ENCODE data around the gene MTHFR.

Gene MTHFR

DNA sequence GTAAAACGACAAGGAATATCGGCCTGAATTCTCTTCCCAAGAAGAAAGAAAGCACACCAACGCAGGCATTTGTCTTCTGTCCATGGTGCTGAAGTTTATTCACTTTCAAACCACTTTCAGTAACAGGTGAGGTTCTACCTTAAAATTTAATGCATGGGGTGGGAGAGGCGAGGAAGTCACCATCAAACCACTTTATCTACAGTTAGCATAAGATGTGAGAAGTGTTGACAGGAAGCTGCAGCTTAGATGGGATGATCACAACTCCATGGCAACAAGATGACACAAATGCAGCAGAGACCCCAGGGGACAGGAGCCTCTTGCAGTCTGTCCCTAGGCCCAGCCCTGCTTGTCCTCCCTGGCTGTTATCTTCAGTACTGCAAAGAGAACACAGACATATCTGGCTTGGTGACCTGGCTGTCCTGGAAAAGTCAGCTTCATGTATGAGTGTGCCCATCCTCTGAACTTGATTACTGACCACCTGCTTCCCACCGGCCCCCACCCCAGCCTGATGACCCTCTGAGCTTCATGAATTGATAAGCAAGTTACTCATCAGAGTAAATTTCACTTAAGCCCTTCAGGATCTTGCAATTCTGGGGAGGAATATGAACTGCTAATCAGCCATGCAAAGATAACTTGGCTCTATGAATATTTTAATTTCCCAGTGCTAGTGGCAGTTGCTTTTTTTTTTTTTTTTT is 40.0 kb upstream of the MTHFR start:
- TF ChIP-seq TEAD4 (IDR thresholded peaks at IDR 0.05): peak; percentile 30; the same call in 1 of the 2 replicates
- TF ChIP-seq, protein P1, sequence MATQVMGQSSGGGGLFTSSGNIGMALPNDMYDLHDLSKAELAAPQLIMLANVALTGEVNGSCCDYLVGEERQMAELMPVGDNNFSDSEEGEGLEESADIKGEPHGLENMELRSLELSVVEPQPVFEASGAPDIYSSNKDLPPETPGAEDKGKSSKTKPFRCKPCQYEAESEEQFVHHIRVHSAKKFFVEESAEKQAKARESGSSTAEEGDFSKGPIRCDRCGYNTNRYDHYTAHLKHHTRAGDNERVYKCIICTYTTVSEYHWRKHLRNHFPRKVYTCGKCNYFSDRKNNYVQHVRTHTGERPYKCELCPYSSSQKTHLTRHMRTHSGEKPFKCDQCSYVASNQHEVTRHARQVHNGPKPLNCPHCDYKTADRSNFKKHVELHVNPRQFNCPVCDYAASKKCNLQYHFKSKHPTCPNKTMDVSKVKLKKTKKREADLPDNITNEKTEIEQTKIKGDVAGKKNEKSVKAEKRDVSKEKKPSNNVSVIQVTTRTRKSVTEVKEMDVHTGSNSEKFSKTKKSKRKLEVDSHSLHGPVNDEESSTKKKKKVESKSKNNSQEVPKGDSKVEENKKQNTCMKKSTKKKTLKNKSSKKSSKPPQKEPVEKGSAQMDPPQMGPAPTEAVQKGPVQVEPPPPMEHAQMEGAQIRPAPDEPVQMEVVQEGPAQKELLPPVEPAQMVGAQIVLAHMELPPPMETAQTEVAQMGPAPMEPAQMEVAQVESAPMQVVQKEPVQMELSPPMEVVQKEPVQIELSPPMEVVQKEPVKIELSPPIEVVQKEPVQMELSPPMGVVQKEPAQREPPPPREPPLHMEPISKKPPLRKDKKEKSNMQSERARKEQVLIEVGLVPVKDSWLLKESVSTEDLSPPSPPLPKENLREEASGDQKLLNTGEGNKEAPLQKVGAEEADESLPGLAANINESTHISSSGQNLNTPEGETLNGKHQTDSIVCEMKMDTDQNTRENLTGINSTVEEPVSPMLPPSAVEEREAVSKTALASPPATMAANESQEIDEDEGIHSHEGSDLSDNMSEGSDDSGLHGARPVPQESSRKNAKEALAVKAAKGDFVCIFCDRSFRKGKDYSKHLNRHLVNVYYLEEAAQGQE (IDR thresholded peaks at IDR 0.05; ENCODE audit: low read depth): peak; percentile 91
- TF ChIP-seq ZBTB7A (IDR thresholded peaks at IDR 0.05; ENCODE audit: low read depth): no peak

DNA sequence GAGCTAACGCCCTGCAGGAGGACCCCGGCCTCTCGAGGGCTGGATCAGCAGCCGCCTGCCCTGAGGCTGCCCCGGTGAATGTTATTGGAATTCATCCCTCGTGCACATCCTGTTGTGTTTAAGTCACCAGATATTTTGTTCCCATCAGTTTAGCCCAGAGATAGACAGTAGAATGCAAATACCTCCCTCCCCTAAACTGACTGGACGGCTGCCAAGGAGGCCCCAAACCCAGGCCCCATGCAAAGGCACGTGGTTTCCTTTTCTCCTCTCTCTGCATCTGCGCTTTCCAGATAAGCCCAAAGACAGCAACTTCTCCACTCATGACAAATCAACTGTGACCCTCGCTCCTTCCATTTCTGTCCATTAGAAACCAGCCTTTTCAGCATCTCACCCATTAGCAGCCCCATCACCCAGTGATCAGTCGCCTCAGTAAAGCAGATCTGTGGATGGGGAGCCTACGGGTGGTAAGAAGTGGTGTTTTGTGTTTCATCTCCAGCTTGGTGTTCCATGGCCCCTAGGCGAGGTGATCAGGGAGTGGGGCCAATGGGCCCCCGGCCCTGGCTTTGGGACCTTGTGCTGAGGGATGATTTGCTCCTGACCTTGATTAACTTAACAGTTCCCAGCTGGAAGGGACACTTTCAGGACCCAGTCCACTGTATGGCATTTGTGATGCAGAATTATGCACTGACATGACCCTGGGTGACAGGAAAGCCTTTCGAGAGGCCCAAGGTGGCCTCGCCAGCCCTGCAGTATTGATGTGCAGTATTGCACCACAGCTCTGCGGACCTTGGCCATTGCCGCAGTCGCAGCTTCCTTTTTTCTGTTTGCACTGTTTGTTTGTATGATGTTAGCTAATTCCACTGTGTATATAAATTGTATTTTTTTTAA is 36.6 kb upstream of the MTHFR start:
- TF ChIP-seq FOXM1 (IDR thresholded peaks at IDR 0.05; ENCODE audit: borderline replicate concordance, low read depth): no peak
- TF ChIP-seq, protein P2, sequence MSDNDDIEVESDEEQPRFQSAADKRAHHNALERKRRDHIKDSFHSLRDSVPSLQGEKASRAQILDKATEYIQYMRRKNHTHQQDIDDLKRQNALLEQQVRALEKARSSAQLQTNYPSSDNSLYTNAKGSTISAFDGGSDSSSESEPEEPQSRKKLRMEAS (IDR thresholded peaks at IDR 0.05): no peak
- TF ChIP-seq CEBPB (IDR thresholded peaks at IDR 0.05): no peak
- TF ChIP-seq, protein P1 (IDR thresholded peaks at IDR 0.05; ENCODE audit: low read depth): no peak
- no peak for TF ChIP-seq TCF12 (IDR thresholded peaks at IDR 0.05; ENCODE audit: low read depth)
- no peak for TF ChIP-seq YY1 (IDR thresholded peaks at IDR 0.05; ENCODE audit: low read depth)
- TF ChIP-seq NFIC (IDR thresholded peaks at IDR 0.05): no peak
- no peak for TF ChIP-seq TEAD4 (IDR thresholded peaks at IDR 0.05)
- no peak for TF ChIP-seq CREB1 (IDR thresholded peaks at IDR 0.05; ENCODE audit: low read depth)
- no peak for TF ChIP-seq EGR1 (IDR thresholded peaks at IDR 0.05)

DNA sequence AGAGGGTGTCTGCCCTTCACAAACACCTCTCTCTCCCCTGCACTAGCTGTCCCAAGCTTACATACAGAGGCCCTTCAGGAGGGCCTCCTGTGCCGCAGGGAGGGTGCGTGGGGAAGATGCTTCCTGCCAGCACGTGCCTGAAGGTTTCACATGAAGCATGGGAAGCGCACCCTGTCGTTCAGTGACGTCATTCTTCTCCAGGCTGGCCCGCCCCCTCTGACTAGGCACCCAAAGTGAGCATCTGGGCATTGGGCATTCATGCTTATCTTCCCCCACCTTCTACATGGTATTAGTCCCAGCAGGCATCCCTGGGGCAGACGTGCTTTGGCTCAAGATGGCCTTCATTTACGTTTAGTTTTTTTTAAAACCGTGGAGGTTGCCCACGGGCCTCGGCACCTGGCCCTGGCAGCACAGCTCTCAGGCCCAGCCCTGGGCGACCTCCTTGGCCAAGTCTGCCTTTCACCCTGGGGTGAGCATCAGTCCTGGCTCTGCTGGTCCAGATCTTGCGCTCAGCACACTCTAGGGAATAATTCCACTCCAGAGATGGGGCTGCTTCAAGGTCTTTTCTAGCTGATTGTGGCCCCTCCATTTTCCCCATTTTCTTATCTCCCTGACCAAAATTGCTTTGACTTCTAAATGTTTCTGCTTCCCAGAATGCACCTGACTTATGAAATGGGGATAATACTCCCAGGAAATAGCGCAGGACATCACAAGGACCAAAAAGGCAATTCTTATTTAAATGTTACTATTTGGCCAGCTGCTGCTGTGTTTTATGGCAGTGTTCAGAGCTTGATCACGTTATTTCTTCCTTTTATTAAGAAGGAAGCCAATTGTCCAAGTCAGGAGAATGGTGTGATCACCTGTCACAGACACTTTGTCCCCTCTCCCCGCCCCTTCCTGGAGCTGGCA is 35.7 kb upstream of the MTHFR start:
- TF ChIP-seq USF1 (IDR thresholded peaks at IDR 0.05): no peak
- TF ChIP-seq CEBPB (IDR thresholded peaks at IDR 0.05): no peak
- no peak for TF ChIP-seq ZBTB7A (IDR thresholded peaks at IDR 0.05; ENCODE audit: low read depth)
- no peak for TF ChIP-seq CREB1 (IDR thresholded peaks at IDR 0.05; ENCODE audit: low read depth)
- TF ChIP-seq EGR1 (IDR thresholded peaks at IDR 0.05): no peak
- TF ChIP-seq, protein P1 (IDR thresholded peaks at IDR 0.05; ENCODE audit: low read depth): no peak
- TF ChIP-seq TCF12 (IDR thresholded peaks at IDR 0.05; ENCODE audit: low read depth): no peak
- no peak for TF ChIP-seq FOXM1 (IDR thresholded peaks at IDR 0.05; ENCODE audit: borderline replicate concordance, low read depth)
- no peak for TF ChIP-seq YY1 (IDR thresholded peaks at IDR 0.05; ENCODE audit: low read depth)
- no peak for TF ChIP-seq EP300 (IDR thresholded peaks at IDR 0.05; ENCODE audit: borderline replicate concordance)
- no peak for TF ChIP-seq TAF1 (IDR thresholded peaks at IDR 0.05; ENCODE audit: low read depth)
